Neural progenitor cell (in vitro differentiated cells): ENCODE results near the gene DISP2. TPM values are rescaled to one million over a fixed set of nuclear protein-coding genes. Genes with fewer than 3 reads are reported as not detected.

ENCODE experiments used
- DNase-seq: peaks from one replicate; pipeline ENCODE4 v3.0.0-alpha.2; 2016; ENCODE audit warnings: low spot score
- H2AFZ ChIP-seq: fragments of 200-600 bp; sonication (generic); replicated peaks from 2 replicates; pipeline ENCODE4 v1.6.1; 2016; ENCODE audit warnings: antibody characterized with exemption
- H3F3A ChIP-seq: fragments of 200-600 bp; sonication (generic); 2 replicates; pipeline ENCODE4 v1.6.1; 2016; ENCODE audit warnings: antibody characterized with exemption, low read depth
- H3K27ac ChIP-seq: fragments of 200-600 bp; sonication (generic); 2 replicates; pipeline ENCODE4 v1.5.1; 2016; ENCODE audit warnings: mild to moderate bottlenecking
- H3K27me3 ChIP-seq: fragments of 200-600 bp; sonication (generic); 2 replicates; pipeline ENCODE4 v1.6.1; 2016; ENCODE audit warnings: mild to moderate bottlenecking, moderate library complexity
- H3K36me3 ChIP-seq: fragments of 200-600 bp; sonication (generic); 2 replicates; pipeline ENCODE4 v1.5.1; 2016
- H3K4me1 ChIP-seq: fragments of 200-600 bp; sonication (generic); 2 replicates; pipeline ENCODE4 v1.6.1; 2016; ENCODE audit warnings: mixed run types
- H3K4me2 ChIP-seq: fragments of 200-600 bp; sonication (generic); 2 replicates; pipeline ENCODE4 v1.6.1; 2016
- H3K4me3 ChIP-seq: fragments of 200-600 bp; sonication (generic); 2 replicates; pipeline ENCODE4 v1.5.1; 2016
- H3K79me2 ChIP-seq: fragments of 200-600 bp; sonication (generic); 2 replicates; pipeline ENCODE4 v1.6.1; 2016; ENCODE audit warnings: low read depth
- H3K9ac ChIP-seq: fragments of 200-600 bp; sonication (generic); 2 replicates; pipeline ENCODE4 v1.6.1; 2016
- H3K9me3 ChIP-seq: fragments of 200-600 bp; sonication (generic); 2 replicates; pipeline ENCODE4 v1.5.1; 2016; ENCODE audit warnings: low read depth
- H4K20me1 ChIP-seq: fragments of 200-600 bp; sonication (generic); 2 replicates; pipeline ENCODE4 v1.6.1; 2016; ENCODE audit warnings: low read depth
- H3K27ac Mint-ChIP-seq: 3 replicates; pipeline ENCODE4 v1.8.0; 2021; ENCODE audit warnings: mixed read lengths
- H3K27me3 Mint-ChIP-seq: 2 replicates; pipeline ENCODE4 v1.8.0; 2022; ENCODE audit warnings: low read depth, mild to moderate bottlenecking, inconsistent platforms, moderate library complexity, mixed read lengths; ENCODE audit not compliant: insufficient read depth
- H3K36me3 Mint-ChIP-seq: 3 replicates; pipeline ENCODE4 v1.8.0; 2021; ENCODE audit warnings: mixed read lengths
- H3K4me1 Mint-ChIP-seq: 3 replicates; pipeline ENCODE4 v1.8.0; 2021; ENCODE audit warnings: mixed read lengths
- H3K4me3 Mint-ChIP-seq: 3 replicates; pipeline ENCODE4 v1.8.0; 2021; ENCODE audit warnings: mild to moderate bottlenecking, moderate library complexity, mixed read lengths
- H3K9me3 Mint-ChIP-seq: 3 replicates; pipeline ENCODE4 v1.8.0; 2020; ENCODE audit warnings: mixed read lengths
- CTCF ChIP-seq: fragments of 200-600 bp; sonication (generic); IDR thresholded peaks from 2 replicates; pipeline ENCODE4 v1.5.1; 2017; ENCODE audit warnings: antibody characterized with exemption, mild to moderate bottlenecking
- EZH2 ChIP-seq: fragments of 200-600 bp; sonication (generic); IDR thresholded peaks from 2 replicates; pipeline ENCODE4 v1.6.1; 2017; ENCODE audit warnings: antibody characterized with exemption, mild to moderate bottlenecking, moderate library complexity
- EZH2phosphoT487 ChIP-seq: fragments of 200-600 bp; sonication (generic); IDR thresholded peaks from 2 replicates; pipeline ENCODE4 v1.6.1; 2017; ENCODE audit warnings: antibody characterized with exemption
- total RNA-seq: library from RNA; depleted of rRNA; stranded (reverse); fragments of >200 nt; gene quantifications from 2 replicates; pipeline ENCODE4 v1.2.3, GENCODE V29; 2015; ENCODE audit warnings: low replicate concordance

The DISP2 gene
- total RNA-seq, 1 donor from 2014 or later, result not detected

- Mint-ChIP-seq H3K4me1 (peaks cover 27% of the 10 kb centered on the region), H3K4me3 (no peak overlapping the region), H3K36me3 (no peaks in the 10 kb centered on the region), H3K27ac (no peak overlapping the region), H3K9me3 (no peaks in the 10 kb centered on the region), H3K27me3 (peaks cover 18% of the 10 kb centered on the region)
- H3K9me3 ChIP-seq, result no peaks in the 10 kb centered on the region
- H3K27ac ChIP-seq, result no peak overlapping the region
- no peak overlapping the region for H3K4me3 ChIP-seq
- H3K27me3 ChIP-seq, result peaks cover 24% of the 10 kb centered on the region
- H3K79me2 ChIP-seq, result no peaks in the 10 kb centered on the region
- TF ChIP-seq EZH2phosphoT487 (no peak), CTCF (no peak), EZH2 (no peak)
- peaks cover 5% of the 10 kb centered on the region for H3F3A ChIP-seq
- no peak overlapping the region for H3K9ac ChIP-seq
- H3K4me1 ChIP-seq, result peaks cover 3% of the 10 kb centered on the region
- no peaks in the 10 kb centered on the region for H3K36me3 ChIP-seq
- H2AFZ ChIP-seq, result no peak overlapping the region
- no peak for DNase-seq
- no peak overlapping the region for H3K4me2 ChIP-seq
- peaks cover 4% of the 10 kb centered on the region for H4K20me1 ChIP-seq
Measured at GRCh38 chr15:40317580-40317979, 40.4 kb upstream of the DISP2 start.

GRCh38 chr15:40320409-40320808 is 37.6 kb upstream of the DISP2 start:
- peaks cover 17% of the 10 kb centered on the region for H3F3A ChIP-seq
- peaks cover 18% of the 10 kb centered on the region for H4K20me1 ChIP-seq
- Mint-ChIP-seq H3K27me3 (peaks cover 17% of the 10 kb centered on the region), H3K4me1 (peaks cover 32% of the 10 kb centered on the region), H3K36me3 (peaks cover 5% of the 10 kb centered on the region), H3K27ac (no peak overlapping the region), H3K4me3 (no peak overlapping the region), H3K9me3 (no peaks in the 10 kb centered on the region)
- H3K79me2 ChIP-seq, result no peaks in the 10 kb centered on the region
- no peak overlapping the region for H3K4me2 ChIP-seq
- H3K36me3 ChIP-seq, result no peaks in the 10 kb centered on the region
- peaks cover 46% of the 10 kb centered on the region for H3K27me3 ChIP-seq
- no peak overlapping the region for H3K27ac ChIP-seq
- DNase-seq, result no peak
- no peak for TF ChIP-seq EZH2phosphoT487
- no peak for TF ChIP-seq EZH2
- TF ChIP-seq CTCF, result no peak
- no peak overlapping the region for H2AFZ ChIP-seq
- no peak overlapping the region for H3K9ac ChIP-seq
- H3K9me3 ChIP-seq, result no peaks in the 10 kb centered on the region
- peaks cover 18% of the 10 kb centered on the region for H3K4me1 ChIP-seq
- H3K4me3 ChIP-seq, result no peak overlapping the region

- no peak overlapping the region for H3K4me3 ChIP-seq
- no peaks in the 10 kb centered on the region for H3K36me3 ChIP-seq
- H3K9me3 ChIP-seq, result no peaks in the 10 kb centered on the region
- H3K9ac ChIP-seq, result no peak overlapping the region
- no peak overlapping the region for H2AFZ ChIP-seq
- H3K4me1 Mint-ChIP-seq, result peaks cover 37% of the 10 kb centered on the region
- no peaks in the 10 kb centered on the region for H3K79me2 ChIP-seq
- DNase-seq, result peak; percentile 78
- H3K27me3 ChIP-seq, result peaks cover 52% of the 10 kb centered on the region
- no peak overlapping the region for H3K27ac ChIP-seq
- TF ChIP-seq CTCF (peak; percentile 94), EZH2phosphoT487 (no peak), EZH2 (no peak)
- H3K4me2 ChIP-seq, result no peak overlapping the region
- peaks cover 23% of the 10 kb centered on the region for H3K4me1 ChIP-seq
- peaks cover 23% of the 10 kb centered on the region for H4K20me1 ChIP-seq
- no peak overlapping the region for H3K27ac Mint-ChIP-seq
- peaks cover 17% of the 10 kb centered on the region for H3K27me3 Mint-ChIP-seq
- H3K9me3 Mint-ChIP-seq, result no peaks in the 10 kb centered on the region
- H3K36me3 Mint-ChIP-seq, result peaks cover 6% of the 10 kb centered on the region
- H3K4me3 Mint-ChIP-seq, result peak overlapping the region; percentile 25
- H3F3A ChIP-seq, result peaks cover 22% of the 10 kb centered on the region
Measured at GRCh38 chr15:40320931-40321371, 37.1 kb upstream of the DISP2 start.
